Keratinocyte (primary cell): ENCODE results near the gene MUC4. TPM values are rescaled to one million over a fixed set of nuclear protein-coding genes. Genes with fewer than 3 reads are reported as not detected.

Source experiments
- DNase-seq: peaks from one replicate; pipeline ENCODE4 v3.0.0-alpha.2; 2011; ENCODE audit warnings: low read depth, missing footprints, low spot score
- FAIRE-seq: peaks from 2 replicates; lab custom pipeline; 2011; peaks lifted over from hg19 to GRCh38; lab: Jason Lieb, UNC
- H2AFZ ChIP-seq: 2 replicates; pipeline ENCODE4 v1.6.0; 2012; ENCODE audit warnings: low read length, control low read depth, inconsistent platforms; ENCODE audit not compliant: control insufficient read depth
- H3K27ac ChIP-seq: 2 replicates; pipeline ENCODE4 v1.5.1; 2011; ENCODE audit warnings: low read length; ENCODE audit not compliant: control insufficient read depth, insufficient read depth
- H3K27me3 ChIP-seq: 3 replicates; pipeline ENCODE4 v1.6.0; 2011; ENCODE audit warnings: low read length; ENCODE audit not compliant: control insufficient read depth, insufficient read depth; ENCODE audit errors: extremely low read depth
- H3K36me3 ChIP-seq, 2 experiments: 2 replicates in 1 of 2; 3 replicates in 1 of 2; pipeline ENCODE4 v1.5.1; 2011; ENCODE audit warnings: low read length in 2 of 2, mild to moderate bottlenecking in 1 of 2; ENCODE audit not compliant: control insufficient read depth in 2 of 2, insufficient read depth in 2 of 2; ENCODE audit errors: extremely low read depth in 1 of 2
- H3K4me1 ChIP-seq: 3 replicates; pipeline ENCODE4 v1.5.1; 2011; ENCODE audit warnings: low read length; ENCODE audit not compliant: control insufficient read depth, insufficient read depth; ENCODE audit errors: extremely low read depth
- H3K4me2 ChIP-seq: 3 replicates; pipeline ENCODE4 v1.6.0; 2011; ENCODE audit warnings: low read depth, low read length; ENCODE audit not compliant: control insufficient read depth, insufficient read depth; ENCODE audit errors: extremely low read depth
- H3K4me3 ChIP-seq, 3 experiments: fragments of 200-600 bp in 1 of 3; sonication (generic) in 1 of 3; 2 replicates in 2 of 3; 3 replicates in 1 of 3; pipeline ENCODE4 v1.5.1; 2011 to 2016; ENCODE audit warnings: low read length in 3 of 3, mild to moderate bottlenecking in 3 of 3, control low read depth in 2 of 3, inconsistent platforms in 1 of 3, low read depth in 1 of 3, mixed read lengths in 1 of 3, mixed run types in 1 of 3, moderate library complexity in 1 of 3; ENCODE audit not compliant: control insufficient read depth in 2 of 3, insufficient read depth in 2 of 3; ENCODE audit errors: extremely low read depth in 1 of 3
- H3K79me2 ChIP-seq: 2 replicates; pipeline ENCODE4 v1.6.0; 2012; ENCODE audit warnings: low read length; ENCODE audit not compliant: control insufficient read depth, insufficient read depth
- H3K9ac ChIP-seq: 3 replicates; pipeline ENCODE4 v1.6.0; 2011; ENCODE audit warnings: low read length; ENCODE audit not compliant: control insufficient read depth, insufficient read depth; ENCODE audit errors: extremely low read depth
- H3K9me1 ChIP-seq: 3 replicates; pipeline ENCODE4 v1.6.0; 2011; ENCODE audit warnings: low read length; ENCODE audit not compliant: control insufficient read depth, insufficient read depth; ENCODE audit errors: extremely low read depth
- H3K9me3 ChIP-seq: 2 replicates; pipeline ENCODE4 v1.5.1; 2012; ENCODE audit warnings: low read depth, low read length; ENCODE audit not compliant: control insufficient read depth
- H4K20me1 ChIP-seq: 3 replicates; pipeline ENCODE4 v1.6.0; 2011; ENCODE audit warnings: low read length; ENCODE audit not compliant: control insufficient read depth, insufficient read depth; ENCODE audit errors: extremely low read depth
- EZH2 ChIP-seq: IDR thresholded peaks from one replicate; pipeline ENCODE4 v1.6.1; 2012; ENCODE audit warnings: inconsistent platforms, mild to moderate bottlenecking, low read length, moderate library complexity
- dilution Hi-C: fragments of 300-500 bp; cut with MboI; formaldehyde crosslinking; loops from one replicate; pipeline ENCODE4 v1.7.0; 2020; ENCODE audit warnings: low sequenced_read_pairs; ENCODE audit not compliant: extremely low pct_ligation_motif_present
- polyA plus RNA-seq, 5 experiments: library from polyadenylated mRNA; depleted of rRNA in 3 of 5; stranded (reverse) in 3 of 5; stranded (forward) in 1 of 5; unstranded in 1 of 5; fragments of >200 nt; gene quantifications; 1 replicate in 1 of 5; 2 replicates in 3 of 5; 3 replicates in 1 of 5; pipeline versions ENCODE4 v1.2.1 to v1.2.3, GENCODE V29; 2011 to 2012; ENCODE audit warnings: missing spikeins in 2 of 5, low read depth in 1 of 5, low replicate concordance in 1 of 5
- TF ChIP-seq, protein P1 (sequence below), 3 experiments: IDR thresholded peaks in 1 of 3; conservative IDR thresholded peaks in 1 of 3; optimal IDR thresholded peaks in 1 of 3; 2 replicates in 2 of 3; 3 replicates in 1 of 3; pipeline versions ENCODE3 to v1.5.1; 2011; ENCODE audit warnings: low read length in 3 of 3, mild to moderate bottlenecking in 3 of 3, moderate library complexity in 2 of 3, control low read depth in 1 of 3, inconsistent platforms in 1 of 3; ENCODE audit not compliant: insufficient read depth in 2 of 3; ENCODE audit errors: extremely low read depth in 1 of 3

The MUC4 gene
- polyA plus RNA-seq, 1 donor (not counting 4 experiments of a cell fraction or from before 2014, with no cell fraction given), result not detected

DNA sequence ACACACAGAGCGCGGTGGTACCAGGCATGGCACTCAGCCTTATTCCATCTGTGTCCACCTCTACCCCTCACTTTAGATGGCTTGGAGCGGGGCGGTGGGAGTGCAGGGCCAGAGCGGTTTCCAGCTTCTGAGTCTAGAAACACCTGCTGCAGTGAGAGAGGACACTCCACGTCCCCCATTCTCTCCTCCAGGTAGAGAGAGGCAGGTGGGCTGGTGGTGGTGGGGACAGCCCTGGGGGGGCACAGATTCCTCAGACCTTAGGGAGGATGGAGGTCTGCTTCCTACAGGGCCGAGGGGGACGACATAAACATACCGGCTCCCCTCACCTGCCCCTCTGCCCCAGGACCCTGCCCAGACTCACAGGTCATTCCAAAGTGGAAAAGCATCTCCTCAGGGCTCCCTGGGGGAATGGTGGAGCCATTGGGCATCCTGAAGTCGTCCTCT is 50.6 kb downstream of the MUC4 start:
- no peaks in the 10 kb centered on the region for H4K20me1 ChIP-seq
- peaks cover 33% of the 10 kb centered on the region for H3K27me3 ChIP-seq

DNA sequence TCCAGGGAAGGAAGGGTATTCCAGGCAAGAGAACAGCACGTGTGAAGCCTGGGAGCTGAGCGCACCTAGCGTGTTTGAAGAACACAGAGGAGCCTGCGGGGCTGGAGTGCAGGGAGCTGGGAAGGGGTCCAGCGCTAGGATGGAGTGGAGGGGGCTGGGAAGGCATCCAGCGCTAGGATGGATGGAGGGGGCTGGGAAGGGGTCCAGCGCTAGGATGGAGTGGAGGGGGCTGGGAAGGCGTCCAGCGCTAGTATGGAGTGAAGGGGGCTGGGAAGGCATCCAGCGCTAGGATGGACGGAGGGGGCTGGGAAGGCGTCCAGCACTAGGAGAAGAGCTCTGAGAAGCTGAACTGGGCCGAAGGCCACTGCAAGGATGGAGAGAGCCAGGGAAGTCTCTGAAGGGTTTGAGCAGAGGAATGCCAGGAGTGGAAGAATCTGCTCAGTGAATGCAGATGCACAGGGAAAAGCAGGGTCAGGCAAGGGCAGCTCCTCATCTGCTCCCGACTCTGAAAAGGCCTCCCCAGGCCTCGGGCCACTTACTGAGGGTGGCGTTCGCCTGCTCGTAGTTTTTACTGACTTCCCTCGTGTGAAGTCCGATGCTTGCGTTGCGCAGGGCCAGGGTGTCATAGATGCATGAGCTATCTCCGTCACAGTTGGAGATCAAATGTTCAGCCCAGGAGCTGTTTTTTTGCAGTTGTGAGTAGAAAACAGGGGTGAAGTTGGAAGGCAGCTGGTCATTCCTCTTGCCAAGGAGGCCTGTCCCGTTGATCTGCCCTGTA is 51.2 kb downstream of the MUC4 start:
- Histone ChIP-seq H3K9me3 (no peaks in the 10 kb centered on the region), H3K9ac (no peak overlapping the region), H2AFZ (no peak overlapping the region), H3K79me2 (no peaks in the 10 kb centered on the region), H3K4me1 (no peaks in the 10 kb centered on the region), H3K4me3 (no peak overlapping the region), H3K27me3 (peaks cover 33% of the 10 kb centered on the region), H3K36me3 (no peaks in the 10 kb centered on the region), H4K20me1 (no peaks in the 10 kb centered on the region), H3K9me1 (no peaks in the 10 kb centered on the region), H3K4me2 (no peak overlapping the region), H3K27ac (no peak overlapping the region)
- FAIRE-seq (no peak), DNase-seq (no peak)
- dilution Hi-C loops, result no loop called here
- TF ChIP-seq, protein P1, sequence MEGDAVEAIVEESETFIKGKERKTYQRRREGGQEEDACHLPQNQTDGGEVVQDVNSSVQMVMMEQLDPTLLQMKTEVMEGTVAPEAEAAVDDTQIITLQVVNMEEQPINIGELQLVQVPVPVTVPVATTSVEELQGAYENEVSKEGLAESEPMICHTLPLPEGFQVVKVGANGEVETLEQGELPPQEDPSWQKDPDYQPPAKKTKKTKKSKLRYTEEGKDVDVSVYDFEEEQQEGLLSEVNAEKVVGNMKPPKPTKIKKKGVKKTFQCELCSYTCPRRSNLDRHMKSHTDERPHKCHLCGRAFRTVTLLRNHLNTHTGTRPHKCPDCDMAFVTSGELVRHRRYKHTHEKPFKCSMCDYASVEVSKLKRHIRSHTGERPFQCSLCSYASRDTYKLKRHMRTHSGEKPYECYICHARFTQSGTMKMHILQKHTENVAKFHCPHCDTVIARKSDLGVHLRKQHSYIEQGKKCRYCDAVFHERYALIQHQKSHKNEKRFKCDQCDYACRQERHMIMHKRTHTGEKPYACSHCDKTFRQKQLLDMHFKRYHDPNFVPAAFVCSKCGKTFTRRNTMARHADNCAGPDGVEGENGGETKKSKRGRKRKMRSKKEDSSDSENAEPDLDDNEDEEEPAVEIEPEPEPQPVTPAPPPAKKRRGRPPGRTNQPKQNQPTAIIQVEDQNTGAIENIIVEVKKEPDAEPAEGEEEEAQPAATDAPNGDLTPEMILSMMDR (optimal IDR thresholded peaks at IDR 0.05 in 1 of 3, IDR thresholded peaks at IDR 0.05 in 1 of 3, conservative IDR thresholded peaks at IDR 0.05 in 1 of 3; ENCODE audit: extremely low read depth in 1 of 3, insufficient read depth in 2 of 3, low read length in 3 of 3), result no peak
- no peak for TF ChIP-seq EZH2

More for the DNA sequence above, 50.6 kb downstream of the MUC4 start:
- FAIRE-seq (no peak), DNase-seq (no peak)
- Histone ChIP-seq H3K27ac (no peak overlapping the region), H2AFZ (no peak overlapping the region), H3K9me3 (no peaks in the 10 kb centered on the region), H3K9me1 (no peaks in the 10 kb centered on the region), H3K4me2 (no peak overlapping the region), H3K36me3 (no peaks in the 10 kb centered on the region), H3K4me3 (no peak overlapping the region), H3K9ac (no peak overlapping the region), H3K79me2 (no peaks in the 10 kb centered on the region), H3K4me1 (no peaks in the 10 kb centered on the region)
- TF ChIP-seq, protein P1 (optimal IDR thresholded peaks at IDR 0.05 in 1 of 3, IDR thresholded peaks at IDR 0.05 in 1 of 3, conservative IDR thresholded peaks at IDR 0.05 in 1 of 3; ENCODE audit: extremely low read depth in 1 of 3, insufficient read depth in 2 of 3, low read length in 3 of 3), result no peak
- TF ChIP-seq EZH2, result no peak
- dilution Hi-C loops, result no loop called here
